ENCODE results near the gene ANTXR2.

Gene ANTXR2

DNA sequence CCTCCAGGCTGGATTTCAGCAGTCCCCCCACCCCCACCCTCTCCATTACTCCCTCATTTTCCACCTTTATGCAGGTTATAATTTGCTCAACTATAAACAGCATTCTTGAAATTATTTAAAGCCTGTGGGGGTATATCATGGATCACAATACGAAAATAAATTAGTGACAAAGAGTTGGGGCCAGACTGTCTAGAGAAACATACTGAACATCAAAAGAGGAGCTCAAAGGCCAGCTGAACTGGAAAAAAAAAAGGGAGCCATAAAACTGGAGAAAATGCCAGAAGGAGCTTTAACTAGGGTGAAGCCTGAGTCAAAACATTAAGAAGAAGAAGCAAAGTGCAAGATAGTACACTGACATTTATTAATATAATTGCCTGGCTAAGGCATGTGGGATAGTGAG lies 137.8 kb downstream of the ANTXR2 start:
- Histone ChIP-seq H3K79me2 (no peaks in the 10 kb centered on the region), H3K4me3 (ENCODE audit: low read depth, low read length) (no peak overlapping the region), H2AFZ (no peak overlapping the region), H3K27ac (no peak overlapping the region), H3K9me3 (ENCODE audit: control insufficient read depth, low read length) (no peaks in the 10 kb centered on the region), H3K36me3 (ENCODE audit: control insufficient read depth, insufficient read depth, low read length) (no peaks in the 10 kb centered on the region), H3K9ac (no peak overlapping the region), H3K4me1 (no peaks in the 10 kb centered on the region), H3K27me3 (ENCODE audit: control insufficient read depth, insufficient read depth, low read length) (no peaks in the 10 kb centered on the region), H3K4me2 (ENCODE audit: low read length) (no peak overlapping the region)
- TF ChIP-seq, protein P1, sequence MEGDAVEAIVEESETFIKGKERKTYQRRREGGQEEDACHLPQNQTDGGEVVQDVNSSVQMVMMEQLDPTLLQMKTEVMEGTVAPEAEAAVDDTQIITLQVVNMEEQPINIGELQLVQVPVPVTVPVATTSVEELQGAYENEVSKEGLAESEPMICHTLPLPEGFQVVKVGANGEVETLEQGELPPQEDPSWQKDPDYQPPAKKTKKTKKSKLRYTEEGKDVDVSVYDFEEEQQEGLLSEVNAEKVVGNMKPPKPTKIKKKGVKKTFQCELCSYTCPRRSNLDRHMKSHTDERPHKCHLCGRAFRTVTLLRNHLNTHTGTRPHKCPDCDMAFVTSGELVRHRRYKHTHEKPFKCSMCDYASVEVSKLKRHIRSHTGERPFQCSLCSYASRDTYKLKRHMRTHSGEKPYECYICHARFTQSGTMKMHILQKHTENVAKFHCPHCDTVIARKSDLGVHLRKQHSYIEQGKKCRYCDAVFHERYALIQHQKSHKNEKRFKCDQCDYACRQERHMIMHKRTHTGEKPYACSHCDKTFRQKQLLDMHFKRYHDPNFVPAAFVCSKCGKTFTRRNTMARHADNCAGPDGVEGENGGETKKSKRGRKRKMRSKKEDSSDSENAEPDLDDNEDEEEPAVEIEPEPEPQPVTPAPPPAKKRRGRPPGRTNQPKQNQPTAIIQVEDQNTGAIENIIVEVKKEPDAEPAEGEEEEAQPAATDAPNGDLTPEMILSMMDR (IDR thresholded peaks at IDR 0.05): no peak

GRCh38 chr4:79934660-79935059 lies 138.4 kb downstream of the ANTXR2 start:
- no peak overlapping the region for H2AFZ ChIP-seq
- no peak overlapping the region for H3K4me2 ChIP-seq (ENCODE audit: low read length)

DNA sequence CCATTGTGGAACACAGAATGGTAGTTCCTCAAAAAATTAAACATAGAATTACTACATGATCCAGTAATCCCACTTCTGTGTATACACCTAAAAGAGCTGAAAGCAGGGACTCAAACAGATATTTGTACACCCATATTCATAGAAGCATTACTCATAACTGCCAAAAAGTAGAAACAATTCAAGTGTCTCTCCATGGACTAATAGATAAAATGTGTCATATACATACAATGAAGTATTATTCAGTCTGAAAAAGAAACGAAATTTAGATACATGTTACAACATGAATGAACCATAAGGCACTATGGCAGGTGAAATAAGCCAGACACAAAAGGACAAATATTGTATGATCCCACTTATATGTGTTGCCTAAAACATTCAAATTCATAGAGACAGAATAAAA lies 145.1 kb downstream of the ANTXR2 start:
- Histone ChIP-seq H3K27me3 (ENCODE audit: control insufficient read depth, insufficient read depth, low read length) (no peaks in the 10 kb centered on the region), H3K4me2 (ENCODE audit: low read length) (no peak overlapping the region), H3K9ac (no peak overlapping the region), H3K27ac (no peak overlapping the region), H3K79me2 (no peaks in the 10 kb centered on the region), H3K36me3 (ENCODE audit: control insufficient read depth, insufficient read depth, low read length) (no peaks in the 10 kb centered on the region), H3K4me1 (no peaks in the 10 kb centered on the region), H3K9me3 (ENCODE audit: control insufficient read depth, low read length) (no peaks in the 10 kb centered on the region), H2AFZ (no peak overlapping the region), H3K4me3 (ENCODE audit: low read depth, low read length) (no peak overlapping the region)
- TF ChIP-seq, protein P1 (IDR thresholded peaks at IDR 0.05): no peak

More at GRCh38 chr4:79934660-79935059, 138.4 kb downstream of the ANTXR2 start:
- Histone ChIP-seq H3K79me2 (no peaks in the 10 kb centered on the region), H3K27ac (no peak overlapping the region), H3K4me3 (ENCODE audit: low read depth, low read length) (no peak overlapping the region), H3K36me3 (ENCODE audit: control insufficient read depth, insufficient read depth, low read length) (no peaks in the 10 kb centered on the region), H3K9me3 (ENCODE audit: control insufficient read depth, low read length) (no peaks in the 10 kb centered on the region), H3K27me3 (ENCODE audit: control insufficient read depth, insufficient read depth, low read length) (no peaks in the 10 kb centered on the region), H3K9ac (no peak overlapping the region), H3K4me1 (no peaks in the 10 kb centered on the region)
- TF ChIP-seq, protein P1 (IDR thresholded peaks at IDR 0.05): no peak

GRCh38 chr4:79923281-79923680 lies 149.7 kb downstream of the ANTXR2 start:
- Histone ChIP-seq H3K9ac (no peak overlapping the region), H3K4me2 (ENCODE audit: low read length) (no peak overlapping the region), H3K79me2 (no peaks in the 10 kb centered on the region), H3K27me3 (ENCODE audit: control insufficient read depth, insufficient read depth, low read length) (no peaks in the 10 kb centered on the region), H3K9me3 (ENCODE audit: control insufficient read depth, low read length) (no peaks in the 10 kb centered on the region), H2AFZ (no peak overlapping the region), H3K27ac (no peak overlapping the region), H3K4me1 (no peaks in the 10 kb centered on the region), H3K36me3 (ENCODE audit: control insufficient read depth, insufficient read depth, low read length) (no peaks in the 10 kb centered on the region), H3K4me3 (ENCODE audit: low read depth, low read length) (no peak overlapping the region)
- TF ChIP-seq, protein P1 (IDR thresholded peaks at IDR 0.05): no peak

DNA sequence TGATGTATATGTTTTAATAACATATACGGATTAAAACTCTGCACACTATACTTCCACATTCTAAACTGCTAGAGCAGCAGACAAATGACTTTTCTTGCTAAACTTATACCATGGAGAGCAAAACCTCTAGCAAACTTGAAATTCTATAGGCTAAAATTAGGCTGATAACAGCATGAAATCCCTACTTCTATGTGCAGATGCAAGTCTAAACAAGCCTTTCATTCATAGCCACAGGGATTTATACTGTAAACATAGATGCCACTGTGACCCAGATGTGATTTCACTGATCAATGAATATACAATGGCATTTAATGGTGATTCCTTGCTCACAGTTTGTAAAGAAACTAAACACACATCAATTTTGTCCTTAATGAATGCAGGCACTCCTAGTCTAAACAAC lies 151.0 kb downstream of the ANTXR2 start:
- H2AFZ ChIP-seq: no peak overlapping the region
- H3K79me2 ChIP-seq: no peaks in the 10 kb centered on the region
- no peaks in the 10 kb centered on the region for H3K9me3 ChIP-seq (ENCODE audit: control insufficient read depth, low read length)
- H3K9ac ChIP-seq: no peak overlapping the region
- H3K4me3 ChIP-seq (ENCODE audit: low read depth, low read length): no peak overlapping the region
- no peak overlapping the region for H3K4me2 ChIP-seq (ENCODE audit: low read length)
- H3K27ac ChIP-seq: no peak overlapping the region
- no peaks in the 10 kb centered on the region for H3K27me3 ChIP-seq (ENCODE audit: control insufficient read depth, insufficient read depth, low read length)
- H3K4me1 ChIP-seq: no peaks in the 10 kb centered on the region
- H3K36me3 ChIP-seq (ENCODE audit: control insufficient read depth, insufficient read depth, low read length): no peaks in the 10 kb centered on the region
- TF ChIP-seq, protein P1 (IDR thresholded peaks at IDR 0.05): no peak

Measured in parathyroid adenoma (tissue), 2 donors.